AG04450 (cell line): ENCODE results near the gene ISG15. TPM values are rescaled to one million over a fixed set of nuclear protein-coding genes. Genes with fewer than 3 reads are reported as not detected.
"Not testable (repeated sequence)": the region's sequence is repeated elsewhere in the genome, so short reads cannot be mapped to it uniquely, and the experiment has no call there.

Source experiments
- CTCF ChIA-PET: fragments of 300-600, 350-600 bp; formaldehyde crosslinking; extraction: SDS; loops from one replicate; lab custom pipeline; 2022; ENCODE audit warnings: antibody characterized with exemption, inconsistent platforms; lab: Charles Lee
- POLR2A ChIA-PET: fragments of 350-600 bp; formaldehyde crosslinking; extraction: SDS; loops from one replicate; lab custom pipeline; 2021; ENCODE audit warnings: antibody characterized with exemption, inconsistent platforms; lab: Yijun Ruan, JAX
- DNase-seq: peaks from one replicate; pipeline ENCODE4 v3.0.0-alpha.2; 2011; ENCODE audit warnings: low read depth, low spot score
- H3K27ac ChIP-seq: one replicate; pipeline ENCODE4 v1.5.1; 2012; ENCODE audit warnings: low read depth, low read length, control low read depth
- H3K27me3 ChIP-seq: one replicate; pipeline ENCODE4 v1.6.0; 2012; ENCODE audit warnings: low read length; ENCODE audit not compliant: control insufficient read depth, insufficient read depth
- H3K4me3 ChIP-seq: 2 replicates; pipeline ENCODE4 v1.5.1; 2011; ENCODE audit warnings: mild to moderate bottlenecking, low read depth, low read length, control low read depth
- H3K9me3 ChIP-seq: 2 replicates; pipeline ENCODE4 v1.5.1; 2012; ENCODE audit warnings: low read length; ENCODE audit not compliant: control insufficient read depth, insufficient read depth
- CTCF ChIP-seq: IDR thresholded peaks from 2 replicates; pipeline ENCODE4 v1.5.1; 2011; ENCODE audit warnings: low read depth, low read length, control low read depth, inconsistent platforms
- polyA plus RNA-seq: library from polyadenylated mRNA; depleted of rRNA; stranded (reverse); fragments of >200 nt; gene quantifications from 2 replicates; pipeline ENCODE4 v1.2.3, GENCODE V29; 2011

ISG15 gene
- polyA plus RNA-seq, 1 experiment = 22.4 TPM

- H3K27ac ChIP-seq = no peak overlapping the region
- H3K27me3 ChIP-seq = peaks cover 4% of the 10 kb centered on the region
- TF ChIP-seq CTCF = no peak
- peaks cover 23% of the 10 kb centered on the region for H3K9me3 ChIP-seq
- POLR2A ChIA-PET = no interaction called here
- CTCF ChIA-PET = interaction anchor here (0.6 to 1.1 kb wide), 2 partner anchors 7 to 72 kb away, joined by 3 to 8 read pairs; no protein-coding TSS in a partner anchor
- H3K4me3 ChIP-seq = no peak overlapping the region
- no peak for DNase-seq
Observed at GRCh38 chr1:991895-992294, 21.4 kb upstream of the ISG15 start.

GRCh38 chr1:992362-992761 lies 20.9 kb upstream of the ISG15 start:
- CTCF ChIA-PET = interaction anchor here (1.1 kb wide), 1 partner anchor 8 kb away, joined by 8 read pairs; no protein-coding TSS in a partner anchor
- peaks cover 23% of the 10 kb centered on the region for H3K9me3 ChIP-seq
- TF ChIP-seq CTCF = no peak
- H3K27me3 ChIP-seq = peaks cover 8% of the 10 kb centered on the region
- DNase-seq = no peak
- H3K27ac ChIP-seq = no peak overlapping the region
- POLR2A ChIA-PET = no interaction called here
- no peak overlapping the region for H3K4me3 ChIP-seq

GRCh38 chr1:993379-993995 lies 19.8 kb upstream of the ISG15 start:
- no peak overlapping the region for H3K27ac ChIP-seq
- POLR2A ChIA-PET = interaction anchor here (1.2 kb wide), 1 partner anchor 280 kb away, joined by 3 read pairs; the partner anchor contains the start of gene UBE2J2
- TF ChIP-seq CTCF = no peak
- H3K4me3 ChIP-seq = no peak overlapping the region
- CTCF ChIA-PET = interaction anchor here (0.7 to 2.9 kb wide), 4 partner anchors 8 to 10 kb away, joined by 3 to 14 read pairs (median 6); no protein-coding TSS in a partner anchor
- DNase-seq = no peak
- H3K9me3 ChIP-seq = peaks cover 23% of the 10 kb centered on the region
- H3K27me3 ChIP-seq = peaks cover 12% of the 10 kb centered on the region

GRCh38 chr1:994546-994945 lies 18.8 kb upstream of the ISG15 start:
- Histone ChIP-seq H3K9me3 (peaks cover 23% of the 10 kb centered on the region), H3K27me3 (peaks cover 12% of the 10 kb centered on the region)
- H3K4me3 ChIP-seq, H3K27ac ChIP-seq, DNase-seq: not testable (repeated sequence)
- POLR2A ChIA-PET = interaction anchor here (1.2 kb wide), 1 partner anchor 279 kb away, joined by 3 read pairs; the partner anchor contains the start of gene UBE2J2
- CTCF ChIA-PET = interaction anchor here (0.6 to 2.9 kb wide), 3 partner anchors 8 to 119 kb away, joined by 3 to 14 read pairs (median 5); no protein-coding TSS in a partner anchor

GRCh38 chr1:995665-996633 lies 17.3 kb upstream of the ISG15 start:
- POLR2A ChIA-PET = no interaction called here
- CTCF ChIA-PET = interaction anchor here (2.9 kb wide), 1 partner anchor 11 kb away, joined by 14 read pairs; no protein-coding TSS in a partner anchor
- TF ChIP-seq CTCF = no peak
- H3K4me3 ChIP-seq = no peak overlapping the region
- no peak overlapping the region for H3K27ac ChIP-seq
- peaks cover 12% of the 10 kb centered on the region for H3K27me3 ChIP-seq
- no peak for DNase-seq
- H3K9me3 ChIP-seq = peaks cover 23% of the 10 kb centered on the region
